Activated CD8-positive, alpha-beta T cell treated with anti-CD3 and anti-CD28 coated beads for 36 hours (primary cell): ENCODE results near the gene GCKR. TPM values are rescaled to one million over a fixed set of nuclear protein-coding genes. Genes with fewer than 3 reads are reported as not detected.
A peak's percentile ranks its signal among the peaks of the same experiment; 100 is the strongest.

Source experiments
- ATAC-seq: fragments of 200-7000 bp; cut with Tn5 transposase; one replicate; pipeline ENCODE4 v1.10.0; 2021; ENCODE audit warnings: mild to moderate bottlenecking, moderate library complexity
- CTCF ChIA-PET: fragments of 350-600 bp; sonication (Branson Sonifier 250); formaldehyde crosslinking; loops from one replicate; lab custom pipeline; 2021; ENCODE audit warnings: antibody characterized with exemption; lab: Charles Lee
- POLR2A ChIA-PET: fragments of 350-600 bp; sonication (Branson Sonifier 250); formaldehyde crosslinking; loops from one replicate; lab custom pipeline; 2021; ENCODE audit warnings: antibody characterized with exemption; lab: Charles Lee
- DNase-seq: peaks from one replicate; pipeline ENCODE4 v3.0.0-alpha.2; 2020
- H3K27ac Mint-ChIP-seq: one replicate; pipeline ENCODE4 v1.8.0; 2021; ENCODE audit warnings: mild to moderate bottlenecking, mixed read lengths
- H3K27me3 Mint-ChIP-seq: one replicate; pipeline ENCODE4 v1.8.0; 2021; ENCODE audit warnings: mixed read lengths
- H3K36me3 Mint-ChIP-seq: one replicate; pipeline ENCODE4 v1.8.0; 2021; ENCODE audit warnings: low read depth, mixed read lengths
- H3K4me1 Mint-ChIP-seq: one replicate; pipeline ENCODE4 v1.8.0; 2021; ENCODE audit warnings: low read depth, mixed read lengths
- H3K4me3 Mint-ChIP-seq: one replicate; pipeline ENCODE4 v1.8.0; 2021; ENCODE audit warnings: mild to moderate bottlenecking, moderate library complexity, mixed read lengths
- H3K9me3 Mint-ChIP-seq: one replicate; pipeline ENCODE4 v1.8.0; 2021; ENCODE audit warnings: mixed read lengths
- intact Hi-C: fragments of 100-400 bp; cut with micrococcal nuclease; formaldehyde crosslinking; loops from one replicate; pipeline ENCODE4 v1.10.0; 2022
- total RNA-seq, 2 experiments: library from RNA; stranded (reverse); gene quantifications; one replicate each; pipeline ENCODE4 v1.2.3, GENCODE V29; 2021
- TF ChIP-seq, protein P1 (sequence below): fragments of 200-600 bp; IDR thresholded peaks from one replicate; pipeline ENCODE4 v1.8.0; 2022; ENCODE audit warnings: antibody characterized with exemption, mild to moderate bottlenecking

The GCKR gene, protein sequence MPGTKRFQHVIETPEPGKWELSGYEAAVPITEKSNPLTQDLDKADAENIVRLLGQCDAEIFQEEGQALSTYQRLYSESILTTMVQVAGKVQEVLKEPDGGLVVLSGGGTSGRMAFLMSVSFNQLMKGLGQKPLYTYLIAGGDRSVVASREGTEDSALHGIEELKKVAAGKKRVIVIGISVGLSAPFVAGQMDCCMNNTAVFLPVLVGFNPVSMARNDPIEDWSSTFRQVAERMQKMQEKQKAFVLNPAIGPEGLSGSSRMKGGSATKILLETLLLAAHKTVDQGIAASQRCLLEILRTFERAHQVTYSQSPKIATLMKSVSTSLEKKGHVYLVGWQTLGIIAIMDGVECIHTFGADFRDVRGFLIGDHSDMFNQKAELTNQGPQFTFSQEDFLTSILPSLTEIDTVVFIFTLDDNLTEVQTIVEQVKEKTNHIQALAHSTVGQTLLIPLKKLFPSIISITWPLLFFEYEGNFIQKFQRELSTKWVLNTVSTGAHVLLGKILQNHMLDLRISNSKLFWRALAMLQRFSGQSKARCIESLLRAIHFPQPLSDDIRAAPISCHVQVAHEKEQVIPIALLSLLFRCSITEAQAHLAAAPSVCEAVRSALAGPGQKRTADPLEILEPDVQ
- not detected for total RNA-seq

DNA sequence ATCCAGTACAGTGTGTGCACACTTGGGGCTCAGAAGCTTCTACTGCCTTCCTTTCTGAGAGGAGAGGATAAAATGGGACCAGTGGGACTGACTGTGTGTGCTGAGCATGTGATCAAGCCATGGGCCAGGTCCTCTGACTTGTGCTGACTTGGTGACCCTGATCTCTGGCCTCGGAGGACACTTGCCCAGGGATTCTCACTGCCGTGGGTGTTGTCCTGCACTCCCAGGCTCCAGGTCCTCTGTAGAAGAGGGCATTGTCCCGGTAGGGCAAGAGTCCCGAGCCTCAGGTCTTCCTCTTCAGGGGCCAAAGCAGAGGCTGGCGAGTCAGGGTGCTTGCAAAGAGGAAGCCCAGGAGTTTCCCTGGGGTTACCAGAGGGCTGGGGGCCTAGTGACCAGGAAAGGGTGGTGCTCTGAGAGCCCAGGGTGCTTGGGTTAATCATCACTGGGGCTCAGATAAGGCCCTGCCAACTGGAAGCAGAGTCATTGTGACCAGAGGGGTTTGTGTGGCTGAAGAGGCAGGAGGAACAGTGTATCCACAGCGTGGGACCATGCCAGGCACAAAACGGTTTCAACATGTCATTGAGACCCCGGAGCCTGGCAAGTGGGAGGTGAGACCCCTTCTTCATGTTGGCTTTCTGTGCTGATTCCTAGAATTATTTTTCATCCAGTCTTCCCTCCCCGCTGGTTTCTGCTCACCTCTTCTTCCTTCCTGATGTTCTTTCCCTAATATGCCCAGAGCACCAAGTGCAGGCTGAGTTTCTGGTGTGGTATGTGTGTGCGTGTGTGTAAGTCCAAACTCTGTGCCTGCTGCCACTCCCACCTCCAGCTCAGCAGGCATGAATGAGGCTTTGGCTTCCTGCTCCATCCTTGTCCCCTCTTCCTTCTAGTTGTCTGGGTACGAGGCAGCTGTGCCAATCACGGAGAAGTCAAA is at the start of gene GCKR:
Gene GCKR (plus strand): TSS at position 483 of the 931 bp plus-strand sequence. CDS start 66 bp downstream, at position 549.
- H3K27ac Mint-ChIP-seq = no peak within 1 kb of the TSS
- ATAC-seq = no peak

DNA sequence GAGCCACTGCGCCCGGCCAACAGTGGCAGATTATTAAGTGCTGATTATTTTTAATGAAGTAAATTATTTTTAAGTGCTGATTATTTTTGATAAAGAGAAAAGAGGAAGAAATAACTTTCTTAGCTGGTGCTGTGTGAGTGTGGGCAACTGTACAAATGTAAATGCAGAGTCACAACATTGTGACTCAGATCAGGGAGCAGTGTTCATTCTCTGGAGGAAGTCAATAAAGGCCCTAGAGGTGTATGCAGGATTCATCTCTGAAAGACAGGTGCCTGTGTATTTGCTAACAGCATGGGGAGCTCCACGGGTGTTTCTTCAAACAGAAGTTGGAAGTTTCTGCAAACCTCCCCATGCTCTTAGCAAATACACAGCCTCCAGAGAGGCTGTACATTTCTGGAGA is 48.3 kb upstream of the GCKR start:
- ATAC-seq = no peak
- H3K27ac Mint-ChIP-seq = no peak overlapping the region

More for the DNA sequence above, at the start of gene GCKR:
- H3K27me3 Mint-ChIP-seq = peaks cover 41% of the 10 kb centered on the region
- POLR2A ChIA-PET = no interaction called here
- intact Hi-C loops = no loop called here
- peaks cover 6% of the 10 kb centered on the region for H3K4me1 Mint-ChIP-seq
- TF ChIP-seq, protein P1, sequence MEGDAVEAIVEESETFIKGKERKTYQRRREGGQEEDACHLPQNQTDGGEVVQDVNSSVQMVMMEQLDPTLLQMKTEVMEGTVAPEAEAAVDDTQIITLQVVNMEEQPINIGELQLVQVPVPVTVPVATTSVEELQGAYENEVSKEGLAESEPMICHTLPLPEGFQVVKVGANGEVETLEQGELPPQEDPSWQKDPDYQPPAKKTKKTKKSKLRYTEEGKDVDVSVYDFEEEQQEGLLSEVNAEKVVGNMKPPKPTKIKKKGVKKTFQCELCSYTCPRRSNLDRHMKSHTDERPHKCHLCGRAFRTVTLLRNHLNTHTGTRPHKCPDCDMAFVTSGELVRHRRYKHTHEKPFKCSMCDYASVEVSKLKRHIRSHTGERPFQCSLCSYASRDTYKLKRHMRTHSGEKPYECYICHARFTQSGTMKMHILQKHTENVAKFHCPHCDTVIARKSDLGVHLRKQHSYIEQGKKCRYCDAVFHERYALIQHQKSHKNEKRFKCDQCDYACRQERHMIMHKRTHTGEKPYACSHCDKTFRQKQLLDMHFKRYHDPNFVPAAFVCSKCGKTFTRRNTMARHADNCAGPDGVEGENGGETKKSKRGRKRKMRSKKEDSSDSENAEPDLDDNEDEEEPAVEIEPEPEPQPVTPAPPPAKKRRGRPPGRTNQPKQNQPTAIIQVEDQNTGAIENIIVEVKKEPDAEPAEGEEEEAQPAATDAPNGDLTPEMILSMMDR = no peak
- CTCF ChIA-PET = no interaction called here
- no peaks in the 10 kb centered on the region for H3K9me3 Mint-ChIP-seq
- no peaks in the 10 kb centered on the region for H3K36me3 Mint-ChIP-seq
- peak within 1 kb of the TSS; percentile 47 for H3K4me3 Mint-ChIP-seq
- no peak for DNase-seq

DNA sequence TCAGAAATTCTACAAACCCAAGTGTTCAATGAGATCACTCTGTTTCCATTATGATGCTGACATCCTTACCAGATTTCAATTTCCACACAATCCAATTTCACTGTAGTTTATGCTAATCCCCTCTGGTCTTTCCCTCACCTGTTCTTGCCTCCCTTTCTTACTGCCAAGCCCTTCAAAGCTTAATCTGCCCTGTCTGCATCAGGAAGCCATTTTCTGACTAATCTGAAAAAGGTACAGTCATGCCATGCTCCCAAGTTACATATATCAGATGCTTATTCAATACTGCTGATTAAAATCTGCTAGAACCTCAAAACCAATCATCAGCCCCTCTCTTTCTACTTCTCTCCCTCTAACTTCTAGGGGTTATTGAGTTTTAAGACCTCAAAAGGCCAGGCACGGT is 45.5 kb upstream of the GCKR start:
- no peaks in the 10 kb centered on the region for H3K27me3 Mint-ChIP-seq
- DNase-seq (no peak), ATAC-seq (no peak)
- ChIA-PET CTCF (no interaction called here), POLR2A (no interaction called here)
- no peak overlapping the region for H3K27ac Mint-ChIP-seq
- H3K4me1 Mint-ChIP-seq = peaks cover under 1% of the 10 kb centered on the region
- TF ChIP-seq, protein P1 = no peak
- H3K4me3 Mint-ChIP-seq = no peak overlapping the region
- intact Hi-C loops = no loop called here
- H3K9me3 Mint-ChIP-seq = no peaks in the 10 kb centered on the region
- H3K36me3 Mint-ChIP-seq = peaks cover 5% of the 10 kb centered on the region

More for the DNA sequence above, 48.3 kb upstream of the GCKR start:
- peaks cover 5% of the 10 kb centered on the region for H3K4me1 Mint-ChIP-seq
- no peak for DNase-seq
- ChIA-PET POLR2A (interaction anchor here (1.1 kb wide), 2 partner anchors 38 to 132 kb away, joined by 3 to 4 read pairs; no protein-coding TSS in a partner anchor), CTCF (interaction anchor here (1.3 to 2.0 kb wide), 2 partner anchors 16 to 145 kb away, joined by 4 to 5 read pairs; no protein-coding TSS in a partner anchor)
- no peak overlapping the region for H3K4me3 Mint-ChIP-seq
- TF ChIP-seq, protein P1 = no peak
- no peaks in the 10 kb centered on the region for H3K27me3 Mint-ChIP-seq
- no peaks in the 10 kb centered on the region for H3K9me3 Mint-ChIP-seq
- intact Hi-C loops = no loop called here
- H3K36me3 Mint-ChIP-seq = peaks cover 9% of the 10 kb centered on the region

DNA sequence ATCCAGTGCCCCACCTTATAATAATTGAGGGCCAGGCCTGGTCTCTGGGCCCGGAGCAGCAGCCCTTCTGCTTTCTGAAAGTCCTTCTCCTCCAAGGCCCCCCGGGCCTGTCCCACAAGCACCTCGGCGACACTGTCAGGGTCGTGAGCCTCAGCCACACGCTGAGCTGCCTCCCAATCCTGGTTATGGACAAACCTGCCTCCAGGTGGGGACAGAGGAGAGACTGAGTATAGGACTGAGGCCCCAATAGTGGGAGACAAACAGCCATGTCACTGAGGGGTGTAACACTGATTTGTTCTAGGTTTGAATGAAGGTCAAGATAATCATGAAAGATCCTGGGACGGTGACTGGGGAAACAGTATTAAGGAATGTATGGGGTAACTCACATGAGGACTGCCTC is 42.7 kb upstream of the GCKR start:
- no peak overlapping the region for H3K27ac Mint-ChIP-seq
- TF ChIP-seq, protein P1 = no peak
- H3K4me3 Mint-ChIP-seq = no peak overlapping the region
- ChIA-PET POLR2A (interaction anchor here (0.6 kb wide), 1 partner anchor 23 kb away, joined by 3 read pairs; no protein-coding TSS in a partner anchor), CTCF (interaction anchor here (2.9 kb wide), 1 partner anchor 230 kb away, joined by 7 read pairs; no protein-coding TSS in a partner anchor)
- no peak for ATAC-seq
- H3K4me1 Mint-ChIP-seq = no peaks in the 10 kb centered on the region
- H3K9me3 Mint-ChIP-seq = no peaks in the 10 kb centered on the region
- intact Hi-C loops = no loop called here
- no peak for DNase-seq
- H3K27me3 Mint-ChIP-seq = no peaks in the 10 kb centered on the region
- peaks cover 1% of the 10 kb centered on the region for H3K36me3 Mint-ChIP-seq
